IMR-90 (cell line): ENCODE results near the gene DAPL1. TPM values are rescaled to one million over a fixed set of nuclear protein-coding genes. Genes with fewer than 3 reads are reported as not detected.

Source experiments
- ATAC-seq: fragments of 200-7000 bp; cut with Tn5 transposase; 2 replicates; pipeline ENCODE4 v1.9.1; 2020; ENCODE audit warnings: low read depth, mild to moderate bottlenecking, moderate library complexity
- BruUV-seq: library from RNA; stranded (reverse); fragments of 400-500 nt; replicated peaks from 2 replicates; lab custom pipeline; 2021; lab: Mats Ljungman, UMichigan
- CTCF ChIA-PET: fragments of 300-600 bp; formaldehyde crosslinking; extraction: SDS; loops from one replicate; lab custom pipeline; 2021; ENCODE audit warnings: antibody characterized with exemption; lab: Yijun Ruan, JAX
- POLR2A ChIA-PET: fragments of 300-600 bp; sonication (Branson Sonifier 250); formaldehyde crosslinking; loops from one replicate; lab custom pipeline; 2022; ENCODE audit warnings: antibody characterized with exemption; ENCODE audit not compliant: unreplicated experiment; lab: Charles Lee
- DNase-seq: peaks from one replicate; pipeline ENCODE4 v3.0.0; 2013
- H2AFZ ChIP-seq: replicated peaks from 2 replicates; pipeline ENCODE3; 2013; ENCODE audit warnings: low read length, mild to moderate bottlenecking; ENCODE audit not compliant: poor library complexity
- H2AK5ac ChIP-seq: 2 replicates; pipeline ENCODE4 v1.6.1; 2013; ENCODE audit warnings: low read depth, low read length, inconsistent platforms
- H2AK9ac ChIP-seq: replicated peaks from 2 replicates; pipeline ENCODE3; 2013; ENCODE audit warnings: mild to moderate bottlenecking, low read depth, low read length, moderate library complexity; ENCODE audit not compliant: poor library complexity
- H2BK120ac ChIP-seq: 2 replicates; pipeline ENCODE4 v1.6.1; 2013; ENCODE audit warnings: low read depth, low read length, inconsistent platforms
- H2BK15ac ChIP-seq: 3 replicates; pipeline ENCODE4 v1.6.1; 2013; ENCODE audit warnings: low read depth, low read length, inconsistent platforms
- H2BK20ac ChIP-seq: 2 replicates; pipeline ENCODE4 v1.6.1; 2013; ENCODE audit warnings: low read depth, mild to moderate bottlenecking, inconsistent platforms, low read length, moderate library complexity
- H2BK5ac ChIP-seq: 2 replicates; pipeline ENCODE4 v1.6.1; 2013; ENCODE audit warnings: mild to moderate bottlenecking, low read depth, low read length, inconsistent platforms; ENCODE audit not compliant: poor library complexity, severe bottlenecking
- H3K14ac ChIP-seq: replicated peaks from 2 replicates; pipeline ENCODE4 v1.6.1; 2013; ENCODE audit warnings: low read depth, low read length, inconsistent platforms
- H3K18ac ChIP-seq: 2 replicates; pipeline ENCODE4 v1.6.1; 2013; ENCODE audit warnings: low read depth, low read length, control low read depth
- H3K23ac ChIP-seq: 2 replicates; pipeline ENCODE4 v1.6.1; 2013; ENCODE audit warnings: low read depth, low read length, inconsistent platforms
- H3K27ac ChIP-seq: 2 replicates; pipeline ENCODE4 v1.5.1; 2013; ENCODE audit warnings: mild to moderate bottlenecking, control low read depth, low read length; ENCODE audit not compliant: insufficient read depth
- H3K27me3 ChIP-seq: 2 replicates; pipeline ENCODE4 v1.6.1; 2013; ENCODE audit warnings: low read length; ENCODE audit not compliant: control insufficient read depth, insufficient read depth
- H3K36me3 ChIP-seq: 2 replicates; pipeline ENCODE4 v1.6.1; 2013; ENCODE audit warnings: low read length, mixed read lengths; ENCODE audit not compliant: control insufficient read depth, insufficient read depth
- H3K4ac ChIP-seq: 2 replicates; pipeline ENCODE4 v1.6.1; 2013; ENCODE audit warnings: low read depth, low read length, inconsistent platforms
- H3K4me1 ChIP-seq: 2 replicates; pipeline ENCODE4 v1.6.1; 2013; ENCODE audit warnings: low read length, mixed read lengths; ENCODE audit not compliant: control insufficient read depth, insufficient read depth
- H3K4me2 ChIP-seq: 2 replicates; pipeline ENCODE4 v1.6.1; 2013; ENCODE audit warnings: low read depth, mild to moderate bottlenecking, control low read depth, low read length, moderate library complexity
- H3K4me3 ChIP-seq: 2 replicates; pipeline ENCODE4 v1.5.1; 2013; ENCODE audit warnings: low read depth, mild to moderate bottlenecking, control low read depth, low read length, moderate library complexity; ENCODE audit not compliant: insufficient read depth
- H3K56ac ChIP-seq: 2 replicates; pipeline ENCODE4 v1.6.1; 2013; ENCODE audit warnings: low read length, inconsistent platforms; ENCODE audit not compliant: insufficient read depth; ENCODE audit errors: extremely low read depth
- H3K79me1 ChIP-seq, 2 experiments: 2 replicates each; pipeline ENCODE4 v1.6.1; 2013; ENCODE audit warnings: low read length in 2 of 2, inconsistent platforms in 1 of 2, low read depth in 1 of 2
- H3K9ac ChIP-seq: 2 replicates; pipeline ENCODE4 v1.6.1; 2013; ENCODE audit warnings: low read depth, low read length, control low read depth
- H3K9me1 ChIP-seq: 2 replicates; pipeline ENCODE4 v1.6.1; 2013; ENCODE audit warnings: low read length, inconsistent platforms; ENCODE audit not compliant: insufficient read depth
- H3K9me3 ChIP-seq: 2 replicates; pipeline ENCODE4 v1.6.1; 2013; ENCODE audit warnings: low read length; ENCODE audit not compliant: control insufficient read depth, insufficient read depth
- H4K20me1 ChIP-seq: 2 replicates; pipeline ENCODE4 v1.6.1; 2013; ENCODE audit warnings: low read length, inconsistent platforms; ENCODE audit not compliant: insufficient read depth
- H4K5ac ChIP-seq: 2 replicates; pipeline ENCODE4 v1.6.1; 2013; ENCODE audit warnings: mild to moderate bottlenecking, low read depth, low read length, control low read depth
- H4K8ac ChIP-seq, 2 experiments: 2 replicates each; pipeline ENCODE4 v1.6.1; 2013; ENCODE audit warnings: low read depth in 2 of 2, low read length in 2 of 2, control low read depth in 1 of 2, inconsistent platforms in 1 of 2
- H4K91ac ChIP-seq: 2 replicates; pipeline ENCODE4 v1.6.1; 2013; ENCODE audit warnings: low read depth, low read length, inconsistent platforms; ENCODE audit not compliant: insufficient read depth
- CEBPB ChIP-seq: IDR thresholded peaks from 2 replicates; pipeline ENCODE4 v1.6.1; 2012; ENCODE audit warnings: low read depth, low read length, improper control_type of control experiment
- MAZ ChIP-seq: IDR thresholded peaks from 2 replicates; pipeline ENCODE4 v1.6.1; 2012; ENCODE audit warnings: low read depth, mild to moderate bottlenecking, low read length, improper control_type of control experiment, moderate library complexity, borderline replicate concordance
- RFX5 ChIP-seq: IDR thresholded peaks from 2 replicates; pipeline ENCODE4 v1.8.0; 2012; ENCODE audit warnings: low read depth, mild to moderate bottlenecking, low read length, moderate library complexity
- WGBS, 2 experiments: methylation state at CpG; one replicate each; pipeline versions ENCODE4 v1.1.5 to v1.1.7; 2013; ENCODE audit warnings: missing lambda C conversion rate in 2 of 2; ENCODE audit not compliant: insufficient read length in 1 of 2; ENCODE audit errors: extremely low coverage in 2 of 2; 5-methylcytosine and 5-hydroxymethylcytosine counted together
- dilution Hi-C: fragments of 300-500 bp; cut with HindIII; formaldehyde crosslinking; loops from one replicate; pipeline ENCODE4 v1.14.3; 2018; ENCODE audit warnings: low sequenced_read_pairs; ENCODE audit not compliant: unreplicated experiment
- in situ Hi-C: fragments of 300-500 bp; cut with MboI; formaldehyde crosslinking; loops from 3 replicates; pipeline ENCODE4 v1.14.3; 2019; ENCODE audit warnings: low sequenced_read_pairs, inconsistent platforms, mixed read lengths
- intact Hi-C: fragments of 100-400 bp; cut with micrococcal nuclease; formaldehyde crosslinking; loops from 2 replicates; pipeline ENCODE4 v1.10.0; 2022
- polyA plus RNA-seq, 3 experiments: library from polyadenylated mRNA; depleted of rRNA; stranded (reverse); fragments of >200 nt; gene quantifications; 2 replicates each; pipeline ENCODE4 v1.2.3, GENCODE V29; 2012; ENCODE audit warnings: low replicate concordance in 1 of 3
- total RNA-seq: library from RNA; depleted of rRNA; stranded (reverse); fragments of >200 nt; gene quantifications from 2 replicates; pipeline ENCODE4 v1.2.3, GENCODE V29; 2012

DAPL1 gene
- total and polyA plus RNA-seq, 2 of the 4 experiments (the other 2 are of a cell fraction) = not detected

GRCh38 chr2:158746488-158746887 is 48.6 kb upstream of the DAPL1 start:
- Histone ChIP-seq H2AK5ac (no peak overlapping the region), H3K79me1 (no peaks in the 10 kb centered on the region), H2BK15ac (no peak overlapping the region), H3K9me1 (no peaks in the 10 kb centered on the region), H4K20me1 (no peaks in the 10 kb centered on the region), H2BK20ac (no peak overlapping the region), H2BK120ac (no peak overlapping the region), H3K9ac (no peak overlapping the region), H3K56ac (no peak overlapping the region), H3K4ac (no peak overlapping the region), H2BK5ac (no peak overlapping the region), H3K18ac (no peak overlapping the region), H3K4me2 (no peak overlapping the region), H3K9me3 (no peaks in the 10 kb centered on the region), H2AFZ (no peak overlapping the region), H2AK9ac (no peak overlapping the region), H4K91ac (no peak overlapping the region), H3K23ac (no peak overlapping the region), H3K14ac (no peak overlapping the region), H3K27ac (no peak overlapping the region), H4K5ac (no peak overlapping the region), H4K8ac (no peak overlapping the region), H3K36me3 (no peaks in the 10 kb centered on the region), H3K4me1 (no peaks in the 10 kb centered on the region), H3K27me3 (peaks cover 35% of the 10 kb centered on the region), H3K4me3 (no peak overlapping the region)
- DNase-seq (no peak), ATAC-seq (no peak)
- dilution Hi-C loops = no loop called here
- no peak for TF ChIP-seq MAZ
- no peak for TF ChIP-seq RFX5
- TF ChIP-seq CEBPB = no peak
- intact Hi-C loops = no loop called here
- in situ Hi-C loops = loop anchor here (5.0 to 10.0 kb wide), 3 partner anchors 292 to 714 kb away; partner anchors contain the start of genes CCDC148 and PKP4
- ChIA-PET POLR2A (no interaction called here), CTCF (interaction anchor here (0.6 to 1.6 kb wide), 6 partner anchors 9 to 722 kb away, joined by 3 to 12 read pairs (median 4); partner anchors contain the start of genes CCDC148 and PKP4)
- BruUV-seq = no TSS peak
- no CpG with 5 or more reads among the region's 6 CpGs for WGBS, 2 experiments
